ENCODE results near the gene JMJD1C.

The JMJD1C gene

GRCh38 chr10:63319231-63319630 is 146.5 kb downstream of the JMJD1C start:
- no peak for TF ChIP-seq CTCF (IDR thresholded peaks at IDR 0.05; ENCODE audit: low read depth, low read length)
- no peak overlapping the region for H3K4me3 ChIP-seq (ENCODE audit: low read depth, low read length)

DNA sequence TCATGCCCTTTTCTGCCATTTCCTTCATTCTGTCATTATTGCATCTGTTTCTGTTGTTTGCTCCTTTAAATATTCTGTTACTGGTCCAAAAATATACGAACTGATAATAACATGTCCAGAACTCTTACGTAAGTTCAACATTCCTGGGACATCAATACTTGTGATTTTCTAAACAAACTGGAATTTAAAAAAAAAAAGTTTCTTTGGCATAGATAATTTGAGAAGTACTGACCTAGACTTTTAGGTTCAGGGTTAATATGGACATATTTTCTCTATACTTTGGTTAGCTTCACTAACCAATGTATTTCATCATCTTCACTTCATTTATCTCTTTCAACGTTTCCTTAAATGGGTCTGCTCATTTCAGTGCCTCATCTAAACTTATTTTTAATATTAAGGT is 147.3 kb downstream of the JMJD1C start:
- no peak overlapping the region for H3K4me3 ChIP-seq (ENCODE audit: low read depth, low read length)
- TF ChIP-seq CTCF (IDR thresholded peaks at IDR 0.05; ENCODE audit: low read depth, low read length), result no peak

DNA sequence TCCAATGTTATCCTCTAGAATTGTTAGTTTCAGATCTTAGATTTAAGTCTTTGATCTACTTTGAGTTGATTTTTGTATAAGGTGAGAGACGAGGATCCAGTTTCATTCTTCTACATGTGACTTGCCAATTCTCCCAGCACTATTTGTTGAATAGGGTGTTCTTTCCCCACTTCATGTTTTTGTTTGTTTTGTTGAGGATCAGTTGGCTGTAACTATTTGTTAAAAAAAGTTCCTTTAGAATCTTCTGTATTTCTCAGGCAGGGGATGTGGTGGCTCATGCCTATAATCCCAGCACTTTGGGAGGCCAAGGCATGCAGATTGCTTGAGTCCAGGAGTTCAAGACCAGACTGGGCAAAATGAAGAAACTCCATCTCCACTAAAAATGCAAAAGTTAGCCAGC is 151.8 kb downstream of the JMJD1C start:
- H3K4me3 ChIP-seq (ENCODE audit: low read depth, low read length), result no peak overlapping the region
- TF ChIP-seq CTCF (IDR thresholded peaks at IDR 0.05; ENCODE audit: low read depth, low read length), result no peak

DNA sequence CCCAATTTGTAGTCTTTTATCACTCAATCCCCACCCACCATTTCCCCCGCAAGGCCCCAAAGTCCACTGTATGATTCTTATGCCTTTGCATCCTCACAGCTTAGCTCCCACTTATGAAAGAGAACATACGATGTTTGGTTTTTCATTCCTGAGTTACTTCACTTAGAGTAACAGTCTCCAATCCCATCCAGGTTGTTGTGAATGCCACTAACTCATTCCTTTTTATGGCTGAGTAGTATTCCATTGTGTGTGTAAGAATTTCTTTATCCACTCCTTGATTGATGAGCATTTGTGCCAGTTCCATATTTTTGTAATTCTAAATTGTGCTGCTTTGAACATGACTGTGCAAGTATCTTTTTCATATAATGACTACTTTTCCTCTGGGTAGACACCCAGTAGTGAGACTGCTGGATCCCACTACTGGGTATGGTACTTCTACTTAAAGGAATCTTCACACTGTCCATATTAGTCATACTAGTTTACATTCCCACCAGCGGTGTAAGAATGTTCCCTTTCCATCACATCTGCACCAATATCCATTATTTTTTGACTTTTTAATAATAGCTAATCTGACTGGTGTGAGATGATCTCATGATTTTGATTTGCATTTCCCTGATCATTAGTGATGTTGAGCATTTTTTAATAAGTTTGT is 152.6 kb downstream of the JMJD1C start:
- TF ChIP-seq CTCF (IDR thresholded peaks at IDR 0.05; ENCODE audit: low read depth, low read length), result no peak
- H3K4me3 ChIP-seq (ENCODE audit: low read depth, low read length), result no peak overlapping the region

- no peak overlapping the region for H3K4me3 ChIP-seq (ENCODE audit: low read depth, low read length)
- no peak for TF ChIP-seq CTCF (IDR thresholded peaks at IDR 0.05; ENCODE audit: low read depth, low read length)
These were observed 157.1 kb downstream of the JMJD1C start for GRCh38 chr10:63308628-63309027.

GRCh38 chr10:63304146-63304545 is 161.6 kb downstream of the JMJD1C start:
- H3K4me3 ChIP-seq (ENCODE audit: low read depth, low read length), result no peak overlapping the region
- TF ChIP-seq CTCF (IDR thresholded peaks at IDR 0.05; ENCODE audit: low read depth, low read length), result no peak

DNA sequence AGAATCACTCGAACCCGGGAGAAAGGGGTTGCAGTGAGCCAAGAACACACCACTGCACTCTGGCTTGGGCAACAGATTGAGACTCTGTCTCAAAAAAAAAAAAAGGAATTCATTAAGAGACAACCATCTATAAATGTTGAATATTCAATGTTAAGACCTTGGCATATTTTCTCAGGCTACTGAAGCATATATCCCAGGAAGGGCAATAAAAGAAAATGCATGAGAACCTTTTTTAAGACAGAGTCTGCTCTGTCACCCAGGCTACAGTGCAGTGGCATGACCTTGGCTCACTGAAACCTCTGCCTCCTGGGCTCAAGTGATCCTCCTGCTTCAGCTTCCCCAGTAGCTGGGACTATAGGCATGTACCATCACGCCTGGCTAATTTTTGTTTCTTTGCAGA is 165.0 kb downstream of the JMJD1C start:
- no peak for TF ChIP-seq CTCF (IDR thresholded peaks at IDR 0.05; ENCODE audit: low read depth, low read length)
- H3K4me3 ChIP-seq (ENCODE audit: low read depth, low read length), result no peak overlapping the region
